Measurements from ENCODE around the gene ADAMTSL1. TPM values are rescaled to one million over a fixed set of nuclear protein-coding genes. Genes with fewer than 3 reads are reported as not detected.

ADAMTSL1 gene
- total RNA-seq, 1 experiment from 2014 or later: 0.94 TPM

- H3K4me3 Mint-ChIP-seq: no peak overlapping the region
- H3K36me3 Mint-ChIP-seq: peaks cover 27% of the 10 kb centered on the region
- CTCF ChIA-PET: no interaction called here
- peaks cover 2% of the 10 kb centered on the region; the same call in 1 of the 2 replicates for H3K27me3 Mint-ChIP-seq (ENCODE audit: low read depth)
- DNase-seq (ENCODE audit: low spot score) (no peak), ATAC-seq (no peak)
- H3K27ac Mint-ChIP-seq: no peak overlapping the region
- POLR2A ChIA-PET: no interaction called here
- H3K9me3 Mint-ChIP-seq: peaks cover 35% of the 10 kb centered on the region
- no peaks in the 10 kb centered on the region for H3K4me1 Mint-ChIP-seq
- TF ChIP-seq ERG (CRISPR knock-in tag; IDR thresholded peaks at IDR 0.05) (no peak), JUN (CRISPR knock-in tag; IDR thresholded peaks at IDR 0.05) (no peak), TP53 (CRISPR knock-in tag; IDR thresholded peaks at IDR 0.05) (no peak), ATF6 (CRISPR knock-in tag; IDR thresholded peaks at IDR 0.05) (no peak), NFE2L1 (CRISPR knock-in tag; IDR thresholded peaks at IDR 0.05) (no peak), CTCF (IDR thresholded peaks at IDR 0.05) (no peak), AR (CRISPR knock-in tag; IDR thresholded peaks at IDR 0.05) (no peak), CREM (CRISPR knock-in tag; IDR thresholded peaks at IDR 0.05) (no peak), ARID4B (CRISPR knock-in tag; IDR thresholded peaks at IDR 0.05; ENCODE audit: borderline replicate concordance) (no peak), FOXP1 (CRISPR knock-in tag; IDR thresholded peaks at IDR 0.05; ENCODE audit: borderline replicate concordance) (no peak), ESRRA (CRISPR knock-in tag; IDR thresholded peaks at IDR 0.05; ENCODE audit: borderline replicate concordance) (no peak), HMGA2 (CRISPR knock-in tag; IDR thresholded peaks at IDR 0.05) (no peak), ZBTB21 (CRISPR knock-in tag; IDR thresholded peaks at IDR 0.05; ENCODE audit: borderline replicate concordance) (no peak)
Observed at GRCh38 chr9:18692962-18693361, 219.0 kb downstream of the ADAMTSL1 start.
